Daoy (cell line): ENCODE measurements around the gene PLPP3. TPM values are rescaled to one million over a fixed set of nuclear protein-coding genes. Genes with fewer than 3 reads are reported as not detected.

Experiments
- DNase-seq: peaks from one replicate; pipeline ENCODE4 v3.0.0-alpha.2; 2015; ENCODE audit warnings: low read depth
- total RNA-seq: library from RNA; depleted of rRNA; stranded (reverse); fragments of >200 nt; shearing (Covaris generic); gene quantifications from 2 replicates; pipeline ENCODE4 v1.2.3, GENCODE V29; 2014

Gene PLPP3
- total RNA-seq, 1 experiment from 2014 or later = 4.6 TPM

DNA sequence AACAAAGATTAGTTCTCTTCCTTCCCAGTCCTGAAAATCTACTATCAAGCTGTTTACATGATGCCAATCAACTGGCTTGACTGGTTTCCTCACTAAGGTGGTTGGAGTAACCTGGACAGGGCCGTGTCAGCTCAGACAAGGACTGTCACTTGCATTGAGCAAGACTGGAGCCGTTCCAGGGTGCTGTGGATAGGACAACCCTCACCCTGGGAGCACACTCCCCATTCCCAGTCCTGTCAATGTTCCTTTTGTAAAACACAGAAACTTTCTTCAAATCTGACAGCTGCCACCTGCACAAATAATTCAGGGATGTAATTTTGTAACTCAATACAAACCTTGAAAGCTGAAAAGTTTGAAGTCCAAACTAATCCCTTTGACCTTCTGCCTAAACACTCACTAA lies 31.4 kb downstream of the PLPP3 start:
- no peak for DNase-seq

DNA sequence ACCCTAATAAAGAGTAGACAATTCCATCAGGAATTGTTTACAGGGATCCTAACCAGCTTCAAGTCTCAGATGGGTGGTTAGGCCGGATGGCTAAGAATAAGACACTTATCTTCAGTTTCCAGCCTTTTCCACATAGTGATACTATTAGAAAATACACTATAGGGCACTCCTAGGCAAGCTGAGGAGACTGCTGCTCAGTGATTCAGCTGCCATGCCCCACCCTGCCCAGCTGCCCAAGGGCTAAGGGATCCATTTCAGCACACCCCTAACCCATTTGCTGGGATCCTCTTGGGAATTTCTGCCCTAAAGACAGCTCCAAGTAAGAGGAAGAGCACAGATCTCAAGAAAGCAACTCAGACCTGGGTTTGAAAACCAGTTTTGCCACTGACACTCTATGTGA lies 31.9 kb downstream of the PLPP3 start:
- DNase-seq = no peak

DNA sequence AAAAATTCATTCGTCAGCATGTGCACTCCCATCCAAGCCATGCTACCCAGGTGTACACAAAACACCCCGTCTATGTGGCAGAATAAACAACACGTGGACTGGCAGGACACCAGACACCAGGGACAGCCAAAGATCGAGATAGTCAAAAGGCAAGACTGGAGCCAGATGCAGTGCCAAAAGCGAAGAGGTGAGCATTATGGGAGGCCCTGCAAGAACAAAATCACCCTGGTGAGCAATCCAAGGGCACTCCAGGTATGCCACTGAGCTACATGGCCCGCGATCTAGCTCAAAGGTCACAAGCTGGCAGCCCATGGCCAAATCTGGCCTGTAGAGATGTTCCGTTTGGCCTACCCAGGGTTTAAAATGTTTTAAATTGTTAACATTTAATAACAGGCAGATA lies 33.7 kb downstream of the PLPP3 start:
- DNase-seq = no peak

DNA sequence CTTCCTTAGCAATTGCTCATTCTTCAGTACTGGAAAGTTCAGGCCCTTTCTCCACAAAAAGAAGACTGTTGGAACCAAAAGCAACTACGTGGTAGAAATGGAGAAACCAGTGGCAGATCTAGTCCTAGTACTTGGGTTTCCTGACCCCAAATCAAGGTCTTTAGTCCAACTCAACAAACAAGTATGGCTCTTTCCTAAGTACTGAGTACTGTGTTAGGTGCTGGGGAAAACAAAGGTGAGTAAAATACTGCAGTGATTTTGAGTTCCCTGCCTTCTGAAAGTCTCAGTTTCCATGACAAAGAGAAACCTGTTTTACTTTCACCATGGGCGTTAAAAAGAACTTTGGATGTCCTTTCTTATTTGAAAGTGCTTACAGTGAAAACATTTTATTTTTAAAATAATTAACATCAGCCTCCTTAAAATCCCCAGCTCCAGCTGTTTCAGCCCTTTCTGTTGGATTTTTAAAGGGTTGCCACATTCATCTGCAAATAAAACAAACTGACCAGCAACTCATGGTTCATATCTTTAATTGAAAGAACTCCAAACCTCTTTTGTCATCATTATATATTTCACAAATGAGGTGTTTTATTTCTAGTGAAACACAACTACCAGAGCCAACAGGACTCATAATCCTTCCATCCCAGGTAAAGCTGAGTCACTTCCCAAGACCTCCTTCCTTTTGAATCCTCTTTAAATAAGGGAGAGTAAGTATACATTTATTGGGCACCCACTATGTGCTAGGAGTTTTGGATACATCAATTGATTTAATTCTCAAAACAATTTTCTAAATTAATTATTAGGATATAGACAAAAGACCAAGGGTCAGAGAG lies 35.4 kb downstream of the PLPP3 start:
- no peak for DNase-seq

DNA sequence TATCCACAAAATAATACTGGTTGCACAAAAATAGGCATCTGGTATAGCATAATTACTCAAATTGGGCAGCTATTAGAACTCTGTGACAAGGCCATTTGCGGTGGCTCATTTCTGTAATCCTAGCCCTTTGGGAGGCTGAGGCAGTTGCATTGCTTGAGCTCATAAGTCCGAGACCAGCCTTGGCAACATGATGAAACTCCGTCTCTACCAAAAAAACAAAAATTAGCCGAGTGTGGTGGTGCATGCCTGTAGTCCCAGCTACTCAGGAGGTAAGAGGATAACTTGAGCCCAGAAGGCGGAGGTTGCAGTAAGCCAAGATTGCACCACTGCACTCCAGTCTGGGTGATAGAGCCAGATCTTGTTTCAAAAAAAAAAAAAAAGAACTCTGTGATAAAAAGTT lies 36.7 kb downstream of the PLPP3 start:
- no peak for DNase-seq

DNA sequence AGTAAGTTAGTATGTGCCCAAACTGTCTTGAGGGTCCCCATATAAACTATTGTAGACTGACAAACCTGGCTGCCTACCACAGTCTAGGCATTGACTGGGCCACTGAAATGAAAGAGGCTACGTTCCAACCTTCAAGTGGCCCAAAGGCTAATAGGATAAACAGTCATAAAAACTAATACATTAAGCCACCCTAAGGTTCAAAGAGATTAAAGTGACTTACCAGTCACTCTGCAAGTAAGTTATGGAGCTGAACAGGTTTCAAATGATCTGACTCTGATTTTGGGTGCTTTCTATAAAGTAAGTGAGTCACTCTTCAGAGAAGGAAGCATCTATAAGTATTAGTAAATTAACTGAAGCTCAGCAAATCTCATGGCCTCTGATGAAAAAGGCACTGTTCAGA lies 38.0 kb downstream of the PLPP3 start:
- DNase-seq = no peak

DNA sequence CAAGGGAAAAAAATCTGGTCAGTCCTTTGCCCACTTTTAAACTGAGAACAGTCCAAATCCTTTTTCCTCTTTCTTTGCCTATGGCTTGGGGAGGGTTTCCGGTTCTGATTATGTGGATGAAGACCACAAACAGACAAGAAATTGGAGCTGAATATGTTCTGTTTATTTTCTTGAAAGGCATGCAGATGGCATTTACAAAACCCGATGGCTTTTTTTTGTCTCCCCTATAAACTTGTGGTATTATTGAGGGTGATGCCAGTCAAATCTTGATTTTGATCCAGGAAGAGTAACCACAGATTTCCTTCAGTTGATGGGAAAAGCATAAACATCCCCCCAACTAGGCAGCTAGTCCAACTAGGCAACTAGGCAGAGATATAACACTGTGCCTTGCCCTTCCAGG lies 38.9 kb downstream of the PLPP3 start:
- no peak for DNase-seq

DNA sequence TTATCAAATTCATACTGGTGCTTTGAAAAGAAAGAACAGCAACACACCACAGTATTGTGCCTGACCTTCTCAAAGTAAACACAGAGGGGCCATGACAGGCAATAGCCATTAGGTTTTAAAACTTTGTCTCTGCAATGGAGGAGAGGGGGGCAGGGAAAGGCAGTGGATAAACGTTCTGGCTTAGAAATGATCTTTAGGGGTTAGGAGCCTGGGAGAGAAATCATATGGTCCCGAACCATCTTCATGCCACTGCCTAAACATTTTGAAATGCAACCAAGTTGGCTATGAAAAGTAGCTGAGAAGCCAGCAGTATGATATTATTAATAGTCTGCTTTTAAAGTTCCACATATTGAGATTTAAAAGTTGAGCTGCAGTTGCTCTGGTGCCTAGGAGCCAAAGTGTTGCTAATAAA lies 39.8 kb downstream of the PLPP3 start:
- no peak for DNase-seq

DNA sequence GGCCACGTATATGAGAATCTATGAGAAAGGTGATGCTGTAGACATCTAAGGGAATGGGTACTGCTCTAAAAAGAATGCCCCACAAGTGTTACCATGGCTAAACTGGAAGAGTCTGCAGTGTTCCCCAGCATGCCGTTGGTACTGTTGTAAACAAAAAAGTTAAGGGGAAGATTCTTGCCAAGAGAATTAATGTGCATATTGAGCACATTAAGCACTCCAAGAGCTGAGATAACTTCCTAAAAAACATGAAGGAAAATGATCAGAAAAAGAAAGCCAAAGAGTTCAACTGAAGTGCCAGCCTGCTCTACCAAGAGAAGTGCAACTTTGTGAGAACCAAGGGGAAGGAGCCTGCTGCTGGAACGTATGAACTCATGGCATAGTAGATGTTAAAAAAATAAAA lies 40.8 kb downstream of the PLPP3 start:
- no peak for DNase-seq

DNA sequence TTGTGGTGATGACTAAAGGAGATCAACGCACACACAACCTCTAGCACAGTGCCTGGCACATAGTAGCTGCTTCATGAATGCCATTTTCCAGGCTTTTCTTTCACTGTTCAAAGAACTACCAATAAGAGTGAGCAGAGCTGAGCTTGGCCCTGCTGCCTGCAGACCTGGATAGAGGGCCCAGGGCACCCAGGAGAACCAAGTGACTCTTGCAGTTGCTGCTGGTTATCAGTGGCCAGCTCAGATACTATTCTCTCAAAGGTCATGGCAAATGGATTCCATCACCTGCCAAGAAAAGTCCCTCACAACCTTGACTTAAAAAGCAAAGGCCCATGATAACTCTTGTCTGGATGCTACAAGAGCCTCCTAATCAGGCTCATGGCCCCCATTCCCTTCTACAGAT lies 41.7 kb downstream of the PLPP3 start:
- no peak for DNase-seq

DNA sequence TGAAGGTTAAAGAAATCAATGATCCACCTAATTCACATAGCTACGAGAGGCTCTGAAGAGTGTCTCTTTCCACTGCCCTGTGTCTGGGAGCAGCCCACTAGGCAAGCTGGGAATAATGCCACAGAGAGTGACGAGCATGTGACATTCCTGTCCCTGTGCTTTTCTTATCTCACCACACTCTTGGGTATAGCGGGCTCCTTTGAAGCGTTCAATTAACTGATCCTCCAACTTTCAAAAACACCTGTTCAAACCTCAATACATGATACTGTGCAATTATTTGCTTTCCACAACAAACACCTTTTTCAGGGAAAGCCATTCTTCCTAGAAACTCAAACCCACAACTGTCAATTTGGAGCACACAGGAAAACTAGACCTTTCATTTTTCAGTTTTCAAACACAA lies 43.4 kb downstream of the PLPP3 start:
- no peak for DNase-seq

DNA sequence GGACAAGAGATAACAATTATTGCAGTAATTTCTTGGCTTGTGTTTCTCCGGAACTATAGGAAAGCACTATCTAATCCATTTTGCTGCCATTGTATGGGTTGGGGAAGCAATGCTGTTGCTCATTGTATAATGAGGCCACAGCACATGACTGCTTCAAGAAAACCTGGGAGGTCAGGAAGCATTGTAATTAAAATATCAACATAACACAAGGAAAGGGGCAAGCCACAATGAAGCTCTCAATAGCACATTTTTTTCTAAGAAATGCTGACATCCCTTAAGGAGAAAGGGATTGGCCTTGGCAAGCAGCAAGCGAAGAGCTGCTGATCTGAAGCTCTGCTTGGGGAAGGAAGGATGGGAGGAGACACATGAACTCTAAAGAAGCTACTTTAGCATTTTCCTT lies 44.0 kb downstream of the PLPP3 start:
- no peak for DNase-seq

DNA sequence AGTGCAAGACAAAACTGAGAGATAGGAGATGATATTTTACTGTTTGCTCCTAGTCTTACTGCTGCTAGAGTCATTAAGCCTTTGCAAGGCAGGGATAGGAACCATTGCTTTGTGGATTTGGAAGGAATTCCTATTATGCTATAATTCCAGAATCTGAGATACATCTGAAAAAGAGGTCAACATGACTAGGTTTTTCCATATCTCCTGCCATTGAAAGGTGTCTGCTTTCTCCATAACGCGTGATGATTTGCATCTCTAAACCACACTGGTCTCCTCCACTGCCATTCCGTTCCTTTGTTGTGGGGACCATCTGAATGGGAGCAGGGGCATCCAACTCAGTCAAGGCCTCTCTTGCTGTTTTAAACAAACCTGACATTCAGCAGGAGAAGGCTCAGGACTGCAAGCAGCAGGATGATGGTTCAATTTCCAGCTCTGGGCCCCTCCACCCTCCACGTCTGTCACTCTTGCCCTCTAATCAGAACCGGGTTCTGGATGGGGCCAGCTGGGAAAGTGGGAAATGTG lies 45.2 kb downstream of the PLPP3 start:
- no peak for DNase-seq

DNA sequence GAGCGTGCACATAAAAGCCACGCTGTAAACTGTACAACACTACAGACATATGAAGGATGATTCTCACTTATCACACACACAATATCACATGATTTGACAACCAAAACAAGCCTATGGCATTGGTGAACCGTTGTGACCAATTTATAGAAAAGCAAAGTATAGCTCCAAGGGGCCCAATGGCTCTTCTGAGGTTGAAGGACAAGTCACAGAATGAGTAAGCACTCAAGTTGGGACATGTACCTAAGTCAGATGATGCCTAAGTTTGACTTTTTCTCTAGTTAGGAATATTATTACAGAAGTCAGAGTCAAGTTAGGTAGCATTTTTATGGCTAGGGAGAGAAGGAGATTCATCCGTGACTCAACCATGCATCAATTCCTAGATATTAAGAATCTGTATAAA lies 45.7 kb downstream of the PLPP3 start:
- DNase-seq = no peak

DNA sequence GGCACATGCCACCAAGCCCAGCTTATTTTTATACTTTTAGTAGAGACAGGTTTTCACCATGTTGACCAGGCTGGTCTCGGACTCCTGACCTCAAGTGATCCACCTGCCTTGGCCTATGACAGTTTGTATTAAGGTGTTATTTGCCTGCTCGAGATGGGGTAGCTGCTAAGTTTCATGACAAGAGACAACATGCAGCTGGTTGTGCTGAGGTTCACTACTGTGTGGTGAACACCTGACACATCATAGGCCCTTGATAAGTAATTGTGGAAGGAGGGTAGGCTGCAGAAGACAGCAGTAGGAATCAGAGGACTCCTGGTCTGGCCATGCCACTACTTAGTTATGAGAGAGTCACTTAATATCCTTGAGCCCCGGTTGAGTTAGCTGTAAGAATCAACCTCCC lies 46.2 kb downstream of the PLPP3 start:
- no peak for DNase-seq

DNA sequence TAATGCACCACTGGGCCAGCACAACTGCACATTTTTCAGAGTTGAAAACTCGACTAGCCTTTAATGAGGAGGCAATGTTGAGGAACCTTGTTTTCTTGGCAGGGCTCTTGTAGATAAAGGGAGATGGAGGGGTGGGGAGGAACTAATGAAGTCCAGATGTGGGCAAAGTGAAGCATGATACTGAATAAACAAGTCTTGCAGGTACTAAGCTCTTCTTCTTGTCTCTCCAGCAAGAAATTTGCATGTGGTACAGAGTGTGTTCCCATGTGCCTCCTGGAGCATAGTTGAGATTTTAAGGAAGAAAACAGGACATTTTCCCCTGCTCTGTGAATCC lies 47.0 kb downstream of the PLPP3 start:
- no peak for DNase-seq

DNA sequence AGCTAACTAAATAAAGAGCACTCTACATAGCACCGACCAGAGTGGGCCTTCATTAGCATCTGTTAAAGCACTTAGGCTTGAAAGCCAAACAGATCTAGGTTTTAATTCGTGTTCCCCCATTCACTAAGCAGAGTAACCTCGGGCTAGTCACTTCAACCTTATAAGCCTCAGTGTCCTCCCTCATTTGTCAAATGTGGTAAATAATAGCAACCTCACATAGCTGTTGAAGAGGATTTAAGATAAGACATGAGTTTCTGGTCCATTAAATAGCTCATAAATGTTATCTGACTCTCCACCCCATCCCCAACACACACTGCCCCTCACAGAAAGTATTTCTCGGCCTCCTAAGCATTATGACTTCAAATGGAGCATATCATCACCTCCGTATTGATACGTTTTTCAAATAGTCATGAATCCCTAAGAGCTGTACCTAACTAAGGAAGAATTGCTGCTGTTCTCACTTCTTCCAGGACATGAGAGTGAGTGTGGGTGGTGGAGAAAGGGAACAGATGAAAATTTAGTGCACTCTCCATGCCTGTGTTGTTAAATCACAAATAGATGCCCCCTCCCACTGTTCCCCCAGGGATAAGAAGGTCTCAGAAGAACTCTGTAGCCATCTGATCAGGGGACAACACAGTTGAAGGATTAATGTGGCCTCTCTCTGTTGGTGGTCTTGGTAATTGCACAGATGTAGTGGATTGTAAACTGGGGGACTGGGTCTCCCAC lies 47.6 kb downstream of the PLPP3 start:
- no peak for DNase-seq

DNA sequence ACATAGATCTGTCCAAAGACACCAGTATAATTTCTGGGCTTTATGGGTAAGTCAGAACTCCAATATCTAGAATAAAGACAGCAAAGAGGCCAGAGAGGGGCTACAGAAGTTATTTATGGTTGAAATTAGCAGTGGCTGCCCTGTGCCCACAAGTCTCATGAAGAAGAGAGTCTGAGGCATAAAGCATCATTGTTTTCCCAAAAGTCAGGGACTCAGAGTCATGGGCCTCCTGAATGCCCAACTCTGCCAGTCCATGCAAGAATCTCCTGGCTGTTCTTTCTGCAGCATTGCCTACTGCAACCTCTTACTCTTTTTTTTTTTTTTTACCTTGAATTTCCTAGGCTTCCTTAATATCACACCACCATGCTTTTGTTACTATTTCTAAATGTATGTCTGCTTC lies 49.6 kb downstream of the PLPP3 start:
- no peak for DNase-seq

DNA sequence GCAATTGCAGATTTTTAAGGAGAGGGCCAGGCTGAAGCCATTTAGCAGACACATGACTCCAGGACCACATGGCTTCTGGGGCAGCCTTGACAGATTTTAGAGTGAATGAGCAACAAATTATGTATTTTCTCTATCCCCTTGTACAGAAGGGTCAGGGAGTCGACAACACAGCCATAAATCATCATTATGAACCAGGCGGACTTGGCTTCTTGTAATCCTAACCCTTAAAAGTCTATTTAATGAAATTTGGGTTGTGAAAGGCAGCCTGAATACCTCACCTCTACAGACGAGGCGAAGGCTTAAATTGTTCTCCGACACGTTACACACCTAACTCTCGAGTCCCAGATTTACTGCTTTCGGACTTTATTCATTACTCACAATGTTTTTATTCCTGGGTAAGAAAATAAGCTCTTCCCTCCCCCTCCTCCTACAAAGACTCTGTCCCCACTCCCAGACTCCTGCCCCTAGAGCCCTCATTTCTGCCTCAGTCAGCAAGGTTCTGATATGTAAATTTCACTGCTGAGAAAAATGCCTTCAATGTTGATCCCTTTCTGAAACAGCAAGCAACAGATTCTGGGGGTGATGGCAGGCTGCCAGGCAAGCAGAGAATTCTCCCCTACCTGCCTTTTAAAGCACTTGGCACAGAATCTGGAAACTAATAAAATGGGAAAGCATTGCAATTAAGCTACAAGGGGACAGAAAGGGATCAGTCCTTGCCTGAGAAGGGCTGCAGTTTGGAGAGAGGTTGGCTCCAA lies 51.6 kb downstream of the PLPP3 start:
- no peak for DNase-seq

DNA sequence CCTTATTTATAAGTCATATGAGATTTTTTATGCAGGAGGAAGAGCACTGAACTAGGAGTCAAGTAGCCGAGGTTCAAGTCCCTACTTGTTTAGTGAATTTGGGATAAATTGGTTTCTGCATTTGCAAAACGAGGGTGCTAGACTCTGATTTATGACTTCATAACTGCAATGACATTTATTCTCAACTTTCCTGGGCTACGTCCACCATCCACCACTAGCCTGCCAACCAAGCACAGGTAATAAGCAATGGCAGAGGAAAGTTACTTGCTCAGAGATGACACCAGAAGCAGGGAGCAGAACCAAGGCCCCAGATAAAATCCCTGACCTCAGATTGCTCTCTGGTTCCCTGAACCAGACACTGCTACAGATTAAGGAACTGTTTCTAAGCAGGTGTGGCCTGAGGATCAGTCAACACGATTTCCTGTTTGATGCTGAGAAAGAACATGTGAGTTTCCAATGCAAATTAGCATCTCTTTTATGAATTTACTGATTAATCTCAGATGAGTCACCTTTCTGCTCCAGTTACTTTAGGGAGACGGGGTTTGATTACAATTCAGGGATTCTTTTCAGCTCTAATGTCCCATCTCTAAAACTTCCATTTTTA lies 52.7 kb downstream of the PLPP3 start:
- DNase-seq = peak; percentile 14

DNA sequence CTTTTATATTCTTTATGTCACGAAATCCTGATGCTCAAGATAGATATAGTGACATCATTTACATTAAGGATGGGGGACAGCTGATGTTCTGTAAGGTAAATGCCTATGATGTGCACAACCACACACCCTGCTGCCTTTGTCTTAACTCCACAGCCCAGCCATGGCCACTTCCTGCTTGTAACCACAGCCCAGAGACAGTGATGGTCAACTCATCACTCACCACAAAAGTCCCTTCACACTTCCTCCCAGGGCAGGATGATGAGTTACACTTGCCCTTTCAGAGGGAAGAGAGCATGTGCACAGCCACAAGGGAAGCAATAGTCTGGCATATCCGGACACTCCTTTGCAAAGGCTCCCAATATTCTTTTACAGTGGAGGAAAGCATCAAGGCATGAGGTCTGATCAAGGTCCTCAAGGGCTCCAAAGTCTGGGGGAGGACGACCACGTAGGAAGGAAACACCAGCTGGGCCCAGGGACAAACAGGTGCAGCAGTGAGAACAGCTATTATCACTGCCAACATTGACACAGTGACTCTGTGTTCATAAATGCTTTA lies 53.8 kb downstream of the PLPP3 start:
- peak; percentile 44 for DNase-seq

DNA sequence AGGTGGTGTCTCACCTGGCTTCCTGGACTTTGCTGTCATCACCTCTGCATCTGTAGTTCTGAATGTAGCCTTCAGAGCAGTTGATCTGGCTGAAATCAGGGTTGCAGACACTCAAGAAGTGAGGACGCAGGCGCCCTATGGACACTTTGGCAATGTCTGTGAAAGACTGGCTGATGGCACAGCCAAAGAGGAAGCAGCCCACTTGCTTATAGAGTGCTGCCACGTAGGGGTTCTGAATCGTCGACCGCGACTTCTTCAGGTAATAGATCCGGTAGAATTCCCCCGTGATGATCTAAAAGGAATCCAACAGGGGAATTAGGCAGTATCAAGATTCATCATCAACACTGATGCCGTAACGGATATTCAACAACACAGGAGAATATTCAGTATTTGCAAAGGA lies 55.1 kb downstream of the PLPP3 start:
- no peak for DNase-seq
